WTC11 (cell line): ENCODE data around the gene CYP39A1. TPM values are rescaled to one million over a fixed set of nuclear protein-coding genes. Genes with fewer than 3 reads are reported as not detected.

ENCODE experiments used
- ATAC-seq: fragments of 200-7000 bp; cut with Tn5 transposase; 2 replicates; pipeline ENCODE4 v1.10.0; 2021; ENCODE audit warnings: mild to moderate bottlenecking, moderate library complexity
- CTCF ChIA-PET: fragments of 300-600 bp; sonication (Branson Sonifier 250); formaldehyde crosslinking; loops from one replicate; lab custom pipeline; 2021; ENCODE audit warnings: antibody characterized with exemption; lab: Charles Lee
- POLR2A ChIA-PET: fragments of 350-600 bp; sonication (Branson Sonifier 250); formaldehyde crosslinking; loops from one replicate; lab custom pipeline; 2021; ENCODE audit warnings: antibody characterized with exemption; lab: Charles Lee
- DNase-seq: peaks from one replicate; pipeline ENCODE4 v3.0.0; 2021; ENCODE audit warnings: low spot score
- H3K27ac Mint-ChIP-seq: 2 replicates; pipeline ENCODE4 v1.8.0; 2021; ENCODE audit warnings: mixed read lengths
- H3K27me3 Mint-ChIP-seq: 2 replicates; pipeline ENCODE4 v1.8.0; 2021; ENCODE audit warnings: low read depth, mild to moderate bottlenecking, moderate library complexity, mixed read lengths
- H3K36me3 Mint-ChIP-seq: 2 replicates; pipeline ENCODE4 v1.8.0; 2021; ENCODE audit warnings: mixed read lengths
- H3K4me1 Mint-ChIP-seq: 2 replicates; pipeline ENCODE4 v1.8.0; 2022; ENCODE audit warnings: mixed read lengths
- H3K4me3 Mint-ChIP-seq: 2 replicates; pipeline ENCODE4 v1.8.0; 2021; ENCODE audit warnings: mild to moderate bottlenecking, moderate library complexity, mixed read lengths
- H3K9me3 Mint-ChIP-seq: 2 replicates; pipeline ENCODE4 v1.8.0; 2021; ENCODE audit warnings: mixed read lengths
- ATF1 ChIP-seq: sonication (generic); formaldehyde crosslinking; IDR thresholded peaks from 2 replicates; pipeline ENCODE4 v1.8.1; 2023; ENCODE audit warnings: mild to moderate bottlenecking, moderate library complexity, missing genetic modification reagents
- CREM ChIP-seq: sonication (generic); formaldehyde crosslinking; IDR thresholded peaks from 2 replicates; pipeline ENCODE4 v1.8.1; 2022; ENCODE audit warnings: mild to moderate bottlenecking, missing genetic modification reagents, moderate library complexity
- FOXK1 ChIP-seq: sonication (generic); formaldehyde crosslinking; IDR thresholded peaks from 2 replicates; pipeline ENCODE4 v1.8.0; 2022; ENCODE audit warnings: mild to moderate bottlenecking, moderate library complexity, missing genetic modification reagents
- IRF2 ChIP-seq: sonication (generic); formaldehyde crosslinking; IDR thresholded peaks from 2 replicates; pipeline ENCODE4 v1.8.0; 2022; ENCODE audit warnings: low read depth, missing genetic modification reagents, borderline replicate concordance
- KAT7 ChIP-seq: sonication (generic); formaldehyde crosslinking; IDR thresholded peaks from 2 replicates; pipeline ENCODE4 v1.8.1; 2023; ENCODE audit warnings: missing genetic modification reagents, mild to moderate bottlenecking, borderline replicate concordance
- MXD4 ChIP-seq: fragments of 250-450 bp; sonication (Bioruptor Pico); IDR thresholded peaks from 2 replicates; pipeline ENCODE4 v1.8.0; 2021; ENCODE audit warnings: mild to moderate bottlenecking, moderate library complexity, borderline replicate concordance
- NFATC4 ChIP-seq: fragments of 250-450 bp; sonication (Bioruptor Pico); IDR thresholded peaks from 2 replicates; pipeline ENCODE4 v1.9.0; 2021; ENCODE audit warnings: mild to moderate bottlenecking
- NFYB ChIP-seq: sonication (generic); formaldehyde crosslinking; conservative IDR thresholded peaks from 2 replicates; pipeline ENCODE4 v1.8.0; 2022; ENCODE audit warnings: low read depth, missing genetic modification reagents
- NR2C2 ChIP-seq: sonication (generic); formaldehyde crosslinking; IDR thresholded peaks from 2 replicates; pipeline ENCODE4 v1.8.0; 2022; ENCODE audit warnings: mild to moderate bottlenecking, missing genetic modification reagents
- RORB ChIP-seq: fragments of 250-450 bp; sonication (Bioruptor Pico); IDR thresholded peaks from 2 replicates; pipeline ENCODE4 v1.9.0; 2021; ENCODE audit warnings: mild to moderate bottlenecking
- SMAD3 ChIP-seq: sonication (generic); formaldehyde crosslinking; IDR thresholded peaks from 2 replicates; pipeline ENCODE4 v1.8.0; 2022; ENCODE audit warnings: missing genetic modification reagents, mild to moderate bottlenecking, borderline replicate concordance
- SP1 ChIP-seq: sonication (generic); formaldehyde crosslinking; conservative IDR thresholded peaks from 2 replicates; pipeline ENCODE4 v1.8.1; 2022; ENCODE audit warnings: missing genetic modification reagents
- TCF7 ChIP-seq: sonication (generic); formaldehyde crosslinking; IDR thresholded peaks from 2 replicates; pipeline ENCODE4 v1.8.0; 2022; ENCODE audit warnings: mild to moderate bottlenecking, low read depth, missing genetic modification reagents, moderate library complexity
- ZNF121 ChIP-seq: sonication (generic); formaldehyde crosslinking; IDR thresholded peaks from 2 replicates; pipeline ENCODE4 v1.8.0; 2023; ENCODE audit warnings: missing genetic modification reagents
- ZNF232 ChIP-seq: sonication (generic); formaldehyde crosslinking; IDR thresholded peaks from 2 replicates; pipeline ENCODE4 v1.8.0; 2022; ENCODE audit warnings: mild to moderate bottlenecking, missing genetic modification reagents
- ZNF396 ChIP-seq: fragments of 250-450 bp; sonication (Bioruptor Pico); IDR thresholded peaks from 2 replicates; pipeline ENCODE4 v1.8.0; 2021; ENCODE audit warnings: mild to moderate bottlenecking, moderate library complexity, borderline replicate concordance
- ZNF423 ChIP-seq: fragments of 250-450 bp; sonication (Bioruptor Pico); IDR thresholded peaks from 2 replicates; pipeline ENCODE4 v2.1.2; 2022; ENCODE audit warnings: mild to moderate bottlenecking, moderate library complexity
- total RNA-seq: library from RNA; stranded (reverse); gene quantifications from 3 replicates; pipeline ENCODE4 v1.2.3, GENCODE V29; 2021
- TF ChIP-seq, protein P1 (sequence below): fragments of 250-450 bp; sonication (Bioruptor Pico); IDR thresholded peaks from 2 replicates; pipeline ENCODE4 v1.9.0; 2021; ENCODE audit warnings: mild to moderate bottlenecking, borderline replicate concordance
- TF ChIP-seq, protein P2 (sequence below): sonication (generic); formaldehyde crosslinking; IDR thresholded peaks from 2 replicates; pipeline ENCODE4 v1.8.1; 2023; ENCODE audit warnings: mild to moderate bottlenecking, missing genetic modification reagents
- TF ChIP-seq, protein P3 (sequence below): sonication (generic); formaldehyde crosslinking; IDR thresholded peaks from 2 replicates; pipeline ENCODE4 v1.8.1; 2023; ENCODE audit warnings: mild to moderate bottlenecking, missing genetic modification reagents, moderate library complexity
- TF ChIP-seq, protein P4 (sequence below): fragments of 250-450 bp; sonication (Bioruptor Pico); IDR thresholded peaks from 2 replicates; pipeline ENCODE4 v1.8.0; 2021; ENCODE audit warnings: mild to moderate bottlenecking
- TF ChIP-seq, protein P5 (sequence below): sonication (generic); formaldehyde crosslinking; IDR thresholded peaks from 2 replicates; pipeline ENCODE4 v1.8.1; 2023; ENCODE audit warnings: mild to moderate bottlenecking, missing genetic modification reagents

CYP39A1 gene
- total RNA-seq, 1 experiment from 2014 or later = 1.6 TPM

DNA sequence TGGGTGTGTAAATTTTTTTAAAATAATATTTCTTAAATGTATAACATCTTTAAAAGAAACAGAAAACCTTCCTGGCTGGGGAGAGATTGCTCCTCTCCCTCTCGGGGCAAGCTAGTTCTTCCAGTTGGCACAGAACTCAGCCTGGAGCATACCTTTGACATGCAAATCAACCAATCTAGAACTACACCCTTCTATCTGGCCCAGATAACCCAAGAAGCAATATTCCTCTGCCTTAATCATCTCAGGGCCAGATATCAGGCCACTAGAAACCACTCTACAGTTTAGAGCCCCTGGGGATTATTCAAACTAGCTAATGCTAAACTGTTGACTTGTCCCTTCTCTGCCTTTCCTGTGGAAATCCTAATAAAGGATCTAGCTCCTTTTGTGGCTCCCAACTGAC is 33.9 kb downstream of the CYP39A1 start (continued):
- TF ChIP-seq, protein P1, sequence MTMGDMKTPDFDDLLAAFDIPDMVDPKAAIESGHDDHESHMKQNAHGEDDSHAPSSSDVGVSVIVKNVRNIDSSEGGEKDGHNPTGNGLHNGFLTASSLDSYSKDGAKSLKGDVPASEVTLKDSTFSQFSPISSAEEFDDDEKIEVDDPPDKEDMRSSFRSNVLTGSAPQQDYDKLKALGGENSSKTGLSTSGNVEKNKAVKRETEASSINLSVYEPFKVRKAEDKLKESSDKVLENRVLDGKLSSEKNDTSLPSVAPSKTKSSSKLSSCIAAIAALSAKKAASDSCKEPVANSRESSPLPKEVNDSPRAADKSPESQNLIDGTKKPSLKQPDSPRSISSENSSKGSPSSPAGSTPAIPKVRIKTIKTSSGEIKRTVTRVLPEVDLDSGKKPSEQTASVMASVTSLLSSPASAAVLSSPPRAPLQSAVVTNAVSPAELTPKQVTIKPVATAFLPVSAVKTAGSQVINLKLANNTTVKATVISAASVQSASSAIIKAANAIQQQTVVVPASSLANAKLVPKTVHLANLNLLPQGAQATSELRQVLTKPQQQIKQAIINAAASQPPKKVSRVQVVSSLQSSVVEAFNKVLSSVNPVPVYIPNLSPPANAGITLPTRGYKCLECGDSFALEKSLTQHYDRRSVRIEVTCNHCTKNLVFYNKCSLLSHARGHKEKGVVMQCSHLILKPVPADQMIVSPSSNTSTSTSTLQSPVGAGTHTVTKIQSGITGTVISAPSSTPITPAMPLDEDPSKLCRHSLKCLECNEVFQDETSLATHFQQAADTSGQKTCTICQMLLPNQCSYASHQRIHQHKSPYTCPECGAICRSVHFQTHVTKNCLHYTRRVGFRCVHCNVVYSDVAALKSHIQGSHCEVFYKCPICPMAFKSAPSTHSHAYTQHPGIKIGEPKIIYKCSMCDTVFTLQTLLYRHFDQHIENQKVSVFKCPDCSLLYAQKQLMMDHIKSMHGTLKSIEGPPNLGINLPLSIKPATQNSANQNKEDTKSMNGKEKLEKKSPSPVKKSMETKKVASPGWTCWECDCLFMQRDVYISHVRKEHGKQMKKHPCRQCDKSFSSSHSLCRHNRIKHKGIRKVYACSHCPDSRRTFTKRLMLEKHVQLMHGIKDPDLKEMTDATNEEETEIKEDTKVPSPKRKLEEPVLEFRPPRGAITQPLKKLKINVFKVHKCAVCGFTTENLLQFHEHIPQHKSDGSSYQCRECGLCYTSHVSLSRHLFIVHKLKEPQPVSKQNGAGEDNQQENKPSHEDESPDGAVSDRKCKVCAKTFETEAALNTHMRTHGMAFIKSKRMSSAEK (CRISPR knock-in tag) = no peak
- TF ChIP-seq, protein P2, sequence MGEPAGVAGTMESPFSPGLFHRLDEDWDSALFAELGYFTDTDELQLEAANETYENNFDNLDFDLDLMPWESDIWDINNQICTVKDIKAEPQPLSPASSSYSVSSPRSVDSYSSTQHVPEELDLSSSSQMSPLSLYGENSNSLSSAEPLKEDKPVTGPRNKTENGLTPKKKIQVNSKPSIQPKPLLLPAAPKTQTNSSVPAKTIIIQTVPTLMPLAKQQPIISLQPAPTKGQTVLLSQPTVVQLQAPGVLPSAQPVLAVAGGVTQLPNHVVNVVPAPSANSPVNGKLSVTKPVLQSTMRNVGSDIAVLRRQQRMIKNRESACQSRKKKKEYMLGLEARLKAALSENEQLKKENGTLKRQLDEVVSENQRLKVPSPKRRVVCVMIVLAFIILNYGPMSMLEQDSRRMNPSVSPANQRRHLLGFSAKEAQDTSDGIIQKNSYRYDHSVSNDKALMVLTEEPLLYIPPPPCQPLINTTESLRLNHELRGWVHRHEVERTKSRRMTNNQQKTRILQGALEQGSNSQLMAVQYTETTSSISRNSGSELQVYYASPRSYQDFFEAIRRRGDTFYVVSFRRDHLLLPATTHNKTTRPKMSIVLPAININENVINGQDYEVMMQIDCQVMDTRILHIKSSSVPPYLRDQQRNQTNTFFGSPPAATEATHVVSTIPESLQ (CRISPR knock-in tag) = no peak
- TF ChIP-seq RORB (CRISPR knock-in tag) (no peak), NFYB (no peak), ZNF121 (CRISPR knock-in tag) (no peak), IRF2 (CRISPR knock-in tag) (no peak), FOXK1 (CRISPR knock-in tag) (no peak), ZNF423 (CRISPR knock-in tag) (no peak)

- DNase-seq (no peak), ATAC-seq (no peak)
- H3K9me3 Mint-ChIP-seq = no peaks in the 10 kb centered on the region
- H3K36me3 Mint-ChIP-seq = no peaks in the 10 kb centered on the region
- no peak overlapping the region for H3K4me3 Mint-ChIP-seq
- TF ChIP-seq NR2C2 (no peak), ZNF396 (CRISPR knock-in tag) (no peak), SP1 (CRISPR knock-in tag) (no peak), CREM (no peak), MXD4 (CRISPR knock-in tag) (no peak), ZNF232 (no peak), NFYB (no peak), NFATC4 (CRISPR knock-in tag) (no peak), TCF7 (no peak), ATF1 (CRISPR knock-in tag) (no peak), RORB (CRISPR knock-in tag) (no peak), KAT7 (CRISPR knock-in tag) (no peak), ZNF121 (CRISPR knock-in tag) (no peak), SMAD3 (CRISPR knock-in tag) (no peak)
- TF ChIP-seq, protein P3, sequence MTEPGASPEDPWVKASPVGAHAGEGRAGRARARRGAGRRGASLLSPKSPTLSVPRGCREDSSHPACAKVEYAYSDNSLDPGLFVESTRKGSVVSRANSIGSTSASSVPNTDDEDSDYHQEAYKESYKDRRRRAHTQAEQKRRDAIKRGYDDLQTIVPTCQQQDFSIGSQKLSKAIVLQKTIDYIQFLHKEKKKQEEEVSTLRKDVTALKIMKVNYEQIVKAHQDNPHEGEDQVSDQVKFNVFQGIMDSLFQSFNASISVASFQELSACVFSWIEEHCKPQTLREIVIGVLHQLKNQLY = no peak
- TF ChIP-seq, protein P4, sequence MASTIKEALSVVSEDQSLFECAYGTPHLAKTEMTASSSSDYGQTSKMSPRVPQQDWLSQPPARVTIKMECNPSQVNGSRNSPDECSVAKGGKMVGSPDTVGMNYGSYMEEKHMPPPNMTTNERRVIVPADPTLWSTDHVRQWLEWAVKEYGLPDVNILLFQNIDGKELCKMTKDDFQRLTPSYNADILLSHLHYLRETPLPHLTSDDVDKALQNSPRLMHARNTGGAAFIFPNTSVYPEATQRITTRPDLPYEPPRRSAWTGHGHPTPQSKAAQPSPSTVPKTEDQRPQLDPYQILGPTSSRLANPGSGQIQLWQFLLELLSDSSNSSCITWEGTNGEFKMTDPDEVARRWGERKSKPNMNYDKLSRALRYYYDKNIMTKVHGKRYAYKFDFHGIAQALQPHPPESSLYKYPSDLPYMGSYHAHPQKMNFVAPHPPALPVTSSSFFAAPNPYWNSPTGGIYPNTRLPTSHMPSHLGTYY = no peak
- TF ChIP-seq, protein P5, sequence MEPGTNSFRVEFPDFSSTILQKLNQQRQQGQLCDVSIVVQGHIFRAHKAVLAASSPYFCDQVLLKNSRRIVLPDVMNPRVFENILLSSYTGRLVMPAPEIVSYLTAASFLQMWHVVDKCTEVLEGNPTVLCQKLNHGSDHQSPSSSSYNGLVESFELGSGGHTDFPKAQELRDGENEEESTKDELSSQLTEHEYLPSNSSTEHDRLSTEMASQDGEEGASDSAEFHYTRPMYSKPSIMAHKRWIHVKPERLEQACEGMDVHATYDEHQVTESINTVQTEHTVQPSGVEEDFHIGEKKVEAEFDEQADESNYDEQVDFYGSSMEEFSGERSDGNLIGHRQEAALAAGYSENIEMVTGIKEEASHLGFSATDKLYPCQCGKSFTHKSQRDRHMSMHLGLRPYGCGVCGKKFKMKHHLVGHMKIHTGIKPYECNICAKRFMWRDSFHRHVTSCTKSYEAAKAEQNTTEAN = no peak
- H3K4me1 Mint-ChIP-seq = no peaks in the 10 kb centered on the region
- H3K27ac Mint-ChIP-seq = no peak overlapping the region
- H3K27me3 Mint-ChIP-seq = no peaks in the 10 kb centered on the region
- ChIA-PET CTCF (interaction anchor here (1.0 to 1.7 kb wide), 2 partner anchors 43 to 121 kb away, joined by 3 to 4 read pairs; partner anchors contain the start of gene RCAN2), POLR2A (no interaction called here)
These were observed 40.0 kb downstream of the CYP39A1 start for GRCh38 chr6:46612645-46613044.
